ENCODE measurements around the gene QRFP.

QRFP gene

GRCh38 chr9:130921989-130922892, 25.6 kb upstream of the QRFP start:
- peaks cover 43% of the 10 kb centered on the region for H3K27me3 ChIP-seq (ENCODE audit: low read depth, low read length)
- no peak overlapping the region for H3K9ac ChIP-seq (ENCODE audit: low read length)
- peaks cover 20% of the 10 kb centered on the region for H3K4me1 ChIP-seq (ENCODE audit: low read length)

GRCh38 chr9:130921300-130921988, 24.8 kb upstream of the QRFP start:
- Histone ChIP-seq H2AFZ (ENCODE audit: low read depth, low read length) (no peak overlapping the region), H3K9me3 (ENCODE audit: insufficient read depth, low read length) (no peaks in the 10 kb centered on the region), H3K27me3 (ENCODE audit: low read depth, low read length) (peaks cover 45% of the 10 kb centered on the region), H3K27ac (ENCODE audit: low read length) (no peak overlapping the region), H3K79me2 (ENCODE audit: low read length) (no peaks in the 10 kb centered on the region), H4K20me1 (ENCODE audit: insufficient read depth, low read length) (no peaks in the 10 kb centered on the region), H3K4me3 (ENCODE audit: low read length) (no peak overlapping the region), H3K4me1 (ENCODE audit: low read length) (peaks cover 12% of the 10 kb centered on the region), H3K4me2 (ENCODE audit: low read length) (no peak overlapping the region), H3K9ac (ENCODE audit: low read length) (no peak overlapping the region), H3K36me3 (replicated peaks; ENCODE audit: low read depth, low read length) (no peaks in the 10 kb centered on the region)
- TF ChIP-seq CTCF (IDR thresholded peaks at IDR 0.05; ENCODE audit: low read depth, low read length) (no peak), EZH2phosphoT487 (IDR thresholded peaks at IDR 0.05; ENCODE audit: low read depth) (no peak)

More at GRCh38 chr9:130921989-130922892, 25.6 kb upstream of the QRFP start:
- no peak overlapping the region for H2AFZ ChIP-seq (ENCODE audit: low read depth, low read length)
- H3K36me3 ChIP-seq (replicated peaks; ENCODE audit: low read depth, low read length): no peaks in the 10 kb centered on the region
- no peaks in the 10 kb centered on the region for H3K9me3 ChIP-seq (ENCODE audit: insufficient read depth, low read length)
- no peak overlapping the region for H3K4me2 ChIP-seq (ENCODE audit: low read length)
- H4K20me1 ChIP-seq (ENCODE audit: insufficient read depth, low read length): no peaks in the 10 kb centered on the region
- H3K4me3 ChIP-seq (ENCODE audit: low read length): no peak overlapping the region
- H3K79me2 ChIP-seq (ENCODE audit: low read length): no peaks in the 10 kb centered on the region
- no peak overlapping the region for H3K27ac ChIP-seq (ENCODE audit: low read length)
- TF ChIP-seq EZH2phosphoT487 (IDR thresholded peaks at IDR 0.05; ENCODE audit: low read depth) (no peak), CTCF (IDR thresholded peaks at IDR 0.05; ENCODE audit: low read depth, low read length) (no peak)

- H3K27ac ChIP-seq (ENCODE audit: low read length): no peak overlapping the region
- H3K4me2 ChIP-seq (ENCODE audit: low read length): no peak overlapping the region
- no peaks in the 10 kb centered on the region for H3K79me2 ChIP-seq (ENCODE audit: low read length)
- H3K27me3 ChIP-seq (ENCODE audit: low read depth, low read length): peaks cover 50% of the 10 kb centered on the region
- H3K4me1 ChIP-seq (ENCODE audit: low read length): peaks cover 6% of the 10 kb centered on the region
- H4K20me1 ChIP-seq (ENCODE audit: insufficient read depth, low read length): no peaks in the 10 kb centered on the region
- TF ChIP-seq EZH2phosphoT487 (IDR thresholded peaks at IDR 0.05; ENCODE audit: low read depth) (no peak), CTCF (IDR thresholded peaks at IDR 0.05; ENCODE audit: low read depth, low read length) (no peak)
- no peaks in the 10 kb centered on the region for H3K9me3 ChIP-seq (ENCODE audit: insufficient read depth, low read length)
- no peak overlapping the region for H3K4me3 ChIP-seq (ENCODE audit: low read length)
- H3K36me3 ChIP-seq (replicated peaks; ENCODE audit: low read depth, low read length): no peaks in the 10 kb centered on the region
- no peak overlapping the region for H3K9ac ChIP-seq (ENCODE audit: low read length)
- no peak overlapping the region for H2AFZ ChIP-seq (ENCODE audit: low read depth, low read length)
Measured at GRCh38 chr9:130920762-130921299, 24.2 kb upstream of the QRFP start.

- Histone ChIP-seq H4K20me1 (ENCODE audit: insufficient read depth, low read length) (no peaks in the 10 kb centered on the region), H3K4me2 (ENCODE audit: low read length) (no peak overlapping the region), H3K4me3 (ENCODE audit: low read length) (no peak overlapping the region), H3K9ac (ENCODE audit: low read length) (no peak overlapping the region), H2AFZ (ENCODE audit: low read depth, low read length) (no peak overlapping the region), H3K27me3 (ENCODE audit: low read depth, low read length) (peaks cover 46% of the 10 kb centered on the region), H3K9me3 (ENCODE audit: insufficient read depth, low read length) (no peaks in the 10 kb centered on the region), H3K36me3 (replicated peaks; ENCODE audit: low read depth, low read length) (no peaks in the 10 kb centered on the region), H3K27ac (ENCODE audit: low read length) (no peak overlapping the region), H3K4me1 (ENCODE audit: low read length) (no peaks in the 10 kb centered on the region; the same call in 1 of the 2 replicates), H3K79me2 (ENCODE audit: low read length) (no peaks in the 10 kb centered on the region)
- TF ChIP-seq CTCF (IDR thresholded peaks at IDR 0.05; ENCODE audit: low read depth, low read length) (no peak), EZH2phosphoT487 (IDR thresholded peaks at IDR 0.05; ENCODE audit: low read depth) (no peak)
Measured at GRCh38 chr9:130920233-130920632, 23.6 kb upstream of the QRFP start.
